ENCODE results near the gene CRELD1. TPM values are rescaled to one million over a fixed set of nuclear protein-coding genes. Genes with fewer than 3 reads are reported as not detected.
A peak's percentile ranks its signal among the peaks of the same experiment; 100 is the strongest.

Gene CRELD1
- total RNA-seq, 2 donors from 2014 or later: 18.8 to 25.3 TPM

DNA sequence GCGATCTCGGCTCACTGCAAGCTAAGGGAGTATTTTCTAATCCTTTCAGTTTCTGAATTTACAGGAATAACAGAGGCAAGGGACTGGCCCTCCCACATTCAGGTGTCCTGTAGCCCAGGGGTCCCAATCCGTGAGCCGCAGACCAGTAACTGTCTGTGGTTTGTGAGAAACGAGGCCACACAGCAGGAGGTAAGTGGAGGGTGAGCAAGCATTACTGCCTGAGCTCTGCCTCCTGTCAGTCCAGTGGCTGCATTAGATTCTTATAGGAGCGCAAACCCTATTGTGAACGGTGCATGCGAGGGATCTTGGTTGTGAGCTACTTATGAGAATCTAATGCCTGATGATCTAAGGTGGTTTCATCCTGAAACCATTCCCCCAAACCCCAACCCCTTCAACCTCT, 21.8 kb upstream of the CRELD1 start:
- peaks cover 33% of the 10 kb centered on the region for H3K4me1 Mint-ChIP-seq (ENCODE audit: low read depth)
- no peak overlapping the region for H3K4me3 Mint-ChIP-seq
- H3K9me3 Mint-ChIP-seq: no peaks in the 10 kb centered on the region
- DNase-seq (no peak), ATAC-seq (replicated peaks in 1 of 2) (no peak)
- peaks cover 20% of the 10 kb centered on the region for H3K27me3 Mint-ChIP-seq (ENCODE audit: low read depth)
- peaks cover 0 to 2% of the 10 kb centered on the region in 2 donors for H3K36me3 Mint-ChIP-seq (ENCODE audit: insufficient read depth in 2 of 2)
- no peak overlapping the region for H3K27ac Mint-ChIP-seq

DNA sequence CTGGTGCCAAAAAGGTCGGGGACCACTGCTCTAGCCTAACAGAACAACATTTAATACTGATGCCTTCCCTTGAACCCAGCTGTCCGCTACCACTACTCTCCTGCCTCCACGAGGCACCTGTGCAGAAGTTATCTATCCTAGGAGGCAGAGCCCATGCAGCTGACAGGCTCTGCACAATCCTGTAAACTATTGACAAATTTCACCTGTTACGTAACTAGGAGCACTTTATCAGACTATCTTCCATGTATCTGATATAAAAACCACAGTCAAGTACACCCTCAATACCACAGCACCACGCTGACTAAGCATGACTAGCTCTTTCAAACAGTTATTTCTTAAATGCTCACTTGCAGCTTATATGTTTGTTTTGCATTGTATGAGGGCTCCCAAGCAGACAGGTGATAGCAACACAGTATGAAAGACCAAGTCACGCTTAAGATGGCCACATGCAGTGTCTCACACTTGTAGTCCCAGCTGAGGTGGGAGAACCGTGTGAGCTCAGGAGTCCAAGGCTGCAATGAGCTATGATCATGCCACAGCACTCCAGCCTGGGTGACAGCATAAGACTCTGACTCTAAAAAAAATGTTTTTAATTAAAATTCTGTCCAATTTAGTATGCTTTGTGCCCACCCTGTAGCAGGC, 21.2 kb upstream of the CRELD1 start:
- peak; percentile 12 to 31 for ATAC-seq (replicated peaks in 1 of 2)
- Mint-ChIP-seq H3K4me1 (ENCODE audit: low read depth) (peaks cover 35% of the 10 kb centered on the region), H3K9me3 (no peaks in the 10 kb centered on the region), H3K4me3 (peak overlapping the region in 1 of 2 donors; percentile 5), H3K27ac (no peak overlapping the region), H3K36me3 (ENCODE audit: insufficient read depth in 2 of 2) (peaks cover 0 to 2% of the 10 kb centered on the region in 2 donors), H3K27me3 (ENCODE audit: low read depth) (peaks cover 20% of the 10 kb centered on the region)
- no peak for DNase-seq

DNA sequence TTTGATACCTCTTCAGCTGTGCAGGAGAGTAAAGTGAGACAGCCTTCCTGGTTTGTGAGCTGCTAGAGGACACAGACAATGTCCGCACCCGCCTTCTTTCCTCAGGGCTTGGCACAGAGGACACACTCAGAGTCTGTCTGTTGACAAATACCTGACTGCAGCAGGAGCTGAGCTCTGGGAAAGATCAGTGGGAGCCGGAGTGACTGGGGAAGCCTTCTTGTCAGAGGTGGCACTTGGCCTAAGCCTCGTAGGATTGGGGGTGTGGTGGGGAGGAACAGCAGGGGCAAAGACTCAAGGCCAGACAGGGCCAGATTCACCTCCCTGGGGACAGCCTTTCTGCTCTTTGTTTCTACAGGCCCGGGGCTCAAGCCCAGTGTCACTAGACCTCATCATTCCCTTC, 20.0 kb upstream of the CRELD1 start:
- Mint-ChIP-seq H3K27ac (no peak overlapping the region), H3K9me3 (no peaks in the 10 kb centered on the region), H3K4me3 (no peak overlapping the region), H3K36me3 (ENCODE audit: insufficient read depth in 2 of 2) (peaks cover 0 to 2% of the 10 kb centered on the region in 2 donors), H3K27me3 (ENCODE audit: low read depth) (peaks cover 15% of the 10 kb centered on the region), H3K4me1 (ENCODE audit: low read depth) (peaks cover 35% of the 10 kb centered on the region)
- ATAC-seq (replicated peaks in 1 of 2) (no peak), DNase-seq (no peak)

DNA sequence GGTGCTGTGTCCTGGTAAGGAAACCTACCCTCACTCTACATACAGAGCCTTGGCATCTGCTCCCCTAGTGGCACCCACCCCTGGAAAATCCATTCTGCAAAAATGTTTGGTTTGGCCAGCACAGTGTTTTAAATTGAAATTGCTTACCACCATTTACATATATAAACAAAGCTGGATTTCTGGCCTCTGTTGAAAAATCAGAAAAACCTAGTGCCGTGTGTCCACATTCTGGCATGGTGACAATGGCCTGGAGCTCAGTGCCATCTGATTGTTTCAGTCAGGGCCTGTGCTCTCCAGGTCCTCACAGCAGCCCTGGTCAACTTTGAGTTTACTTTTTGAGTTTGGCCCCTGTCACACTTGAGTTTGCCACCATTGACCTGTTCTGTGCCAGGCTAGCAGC, 19.6 kb upstream of the CRELD1 start:
- H3K9me3 Mint-ChIP-seq: no peaks in the 10 kb centered on the region
- peaks cover 33% of the 10 kb centered on the region for H3K4me1 Mint-ChIP-seq (ENCODE audit: low read depth)
- no peak for ATAC-seq (replicated peaks in 1 of 2)
- H3K27ac Mint-ChIP-seq: no peak overlapping the region
- H3K4me3 Mint-ChIP-seq: no peak overlapping the region
- no peak for DNase-seq
- peaks cover 15% of the 10 kb centered on the region for H3K27me3 Mint-ChIP-seq (ENCODE audit: low read depth)
- H3K36me3 Mint-ChIP-seq (ENCODE audit: insufficient read depth in 2 of 2): peaks cover 0 to 2% of the 10 kb centered on the region in 2 donors

DNA sequence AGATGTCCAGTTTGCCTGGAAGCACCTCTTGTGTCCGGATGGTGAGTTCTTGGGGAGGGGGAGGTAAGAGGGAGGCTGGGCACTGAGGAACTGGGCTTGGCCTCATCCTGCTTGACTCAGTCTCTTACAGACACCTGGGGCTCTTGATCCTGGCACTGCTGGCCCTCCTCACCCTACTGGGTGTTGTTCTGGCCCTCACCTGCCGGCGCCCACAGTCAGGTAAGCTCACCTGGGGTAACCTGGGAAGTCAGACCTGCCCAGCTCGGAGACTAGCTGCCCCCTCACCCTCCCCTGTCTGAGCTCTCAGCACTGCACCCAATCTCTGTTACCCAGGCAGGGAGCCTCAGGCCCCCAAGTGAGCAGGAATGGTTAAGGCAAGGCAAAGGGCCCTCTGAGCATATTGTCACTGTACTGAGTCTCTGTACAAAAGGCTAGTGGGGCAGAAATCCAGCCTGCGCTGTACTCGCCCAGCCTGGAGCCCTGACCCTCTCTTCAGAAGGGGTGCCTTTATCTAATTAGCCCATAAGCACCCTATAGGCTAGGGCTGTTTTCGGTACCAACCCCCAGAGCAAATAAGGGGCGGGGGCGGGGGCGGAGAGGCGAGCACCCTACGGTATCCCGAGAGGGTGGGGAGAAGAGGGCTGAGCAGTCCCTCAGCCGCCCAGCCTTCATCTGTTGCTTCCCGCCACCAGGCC, 18.9 kb upstream of the CRELD1 start:
- Mint-ChIP-seq H3K27ac (no peak overlapping the region), H3K36me3 (ENCODE audit: insufficient read depth in 2 of 2) (peaks cover 0 to 2% of the 10 kb centered on the region in 2 donors), H3K4me1 (ENCODE audit: low read depth) (peaks cover 26% of the 10 kb centered on the region), H3K4me3 (peak overlapping the region; percentile 75 to 76), H3K9me3 (no peaks in the 10 kb centered on the region), H3K27me3 (ENCODE audit: low read depth) (peaks cover 15% of the 10 kb centered on the region)
- DNase-seq: no peak
- no peak for ATAC-seq (replicated peaks in 1 of 2)

DNA sequence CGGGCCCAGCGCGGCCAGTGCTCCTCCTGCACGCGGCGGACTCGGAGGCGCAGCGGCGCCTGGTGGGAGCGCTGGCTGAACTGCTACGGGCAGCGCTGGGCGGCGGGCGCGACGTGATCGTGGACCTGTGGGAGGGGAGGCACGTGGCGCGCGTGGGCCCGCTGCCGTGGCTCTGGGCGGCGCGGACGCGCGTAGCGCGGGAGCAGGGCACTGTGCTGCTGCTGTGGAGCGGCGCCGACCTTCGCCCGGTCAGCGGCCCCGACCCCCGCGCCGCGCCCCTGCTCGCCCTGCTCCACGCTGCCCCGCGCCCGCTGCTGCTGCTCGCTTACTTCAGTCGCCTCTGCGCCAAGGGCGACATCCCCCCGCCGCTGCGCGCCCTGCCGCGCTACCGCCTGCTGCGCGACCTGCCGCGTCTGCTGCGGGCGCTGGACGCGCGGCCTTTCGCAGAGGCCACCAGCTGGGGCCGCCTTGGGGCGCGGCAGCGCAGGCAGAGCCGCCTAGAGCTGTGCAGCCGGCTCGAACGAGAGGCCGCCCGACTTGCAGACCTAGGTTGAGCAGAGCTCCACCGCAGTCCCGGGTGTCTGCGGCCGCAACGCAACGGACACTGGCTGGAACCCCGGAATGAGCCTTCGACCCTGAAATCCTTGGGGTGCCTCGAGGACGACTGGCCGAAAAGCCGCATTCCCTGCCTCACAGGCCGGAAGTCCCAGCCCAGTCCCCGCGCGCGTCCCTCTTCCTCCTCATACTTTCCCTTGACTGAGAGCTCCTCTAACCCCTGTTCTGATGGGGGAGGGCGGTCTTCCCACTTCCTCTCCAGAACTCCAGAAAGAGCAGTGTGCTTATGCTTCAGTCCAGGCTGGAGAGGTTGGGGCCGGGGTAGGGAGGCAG, 18.1 kb upstream of the CRELD1 start:
- Mint-ChIP-seq H3K4me1 (ENCODE audit: low read depth) (peaks cover 23% of the 10 kb centered on the region), H3K27ac (no peak overlapping the region)

DNA sequence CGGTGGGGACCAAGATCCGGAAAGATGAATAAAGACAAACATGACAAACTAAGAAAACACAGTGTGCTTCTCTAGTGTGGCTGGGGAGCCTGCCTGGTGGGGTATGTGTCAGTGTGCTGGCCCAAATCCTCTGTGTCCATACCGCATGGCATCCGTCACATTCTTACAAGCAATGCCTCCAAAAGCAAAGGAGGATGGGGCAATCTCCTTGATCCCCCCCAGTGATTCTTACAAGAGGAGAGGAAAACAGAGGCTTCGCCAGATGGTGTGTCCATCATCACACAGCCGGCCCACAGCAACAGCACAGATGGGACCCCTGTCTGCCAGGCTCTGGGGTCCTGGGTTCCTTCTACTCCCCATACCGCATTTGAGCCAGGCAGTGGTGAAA, 17.3 kb upstream of the CRELD1 start:
- H3K9me3 Mint-ChIP-seq: no peaks in the 10 kb centered on the region
- H3K36me3 Mint-ChIP-seq (ENCODE audit: insufficient read depth in 2 of 2): peaks cover 0 to 2% of the 10 kb centered on the region in 2 donors
- H3K4me3 Mint-ChIP-seq: peak overlapping the region; percentile 69 to 76
- H3K4me1 Mint-ChIP-seq (ENCODE audit: low read depth): peaks cover 23% of the 10 kb centered on the region
- no peak overlapping the region for H3K27ac Mint-ChIP-seq
- no peak for ATAC-seq (replicated peaks in 1 of 2)
- H3K27me3 Mint-ChIP-seq (ENCODE audit: low read depth): peaks cover 12% of the 10 kb centered on the region
- no peak for DNase-seq

More for the DNA sequence above, 18.1 kb upstream of the CRELD1 start:
- H3K36me3 Mint-ChIP-seq (ENCODE audit: insufficient read depth in 2 of 2): peaks cover 0 to 2% of the 10 kb centered on the region in 2 donors
- no peaks in the 10 kb centered on the region for H3K9me3 Mint-ChIP-seq
- H3K27me3 Mint-ChIP-seq (ENCODE audit: low read depth): peaks cover 15% of the 10 kb centered on the region
- ATAC-seq (replicated peaks in 1 of 2) (peak; percentile 60 to 67), DNase-seq (peak; percentile 46 to 50)
- H3K4me3 Mint-ChIP-seq: peak overlapping the region; percentile 75 to 76

DNA sequence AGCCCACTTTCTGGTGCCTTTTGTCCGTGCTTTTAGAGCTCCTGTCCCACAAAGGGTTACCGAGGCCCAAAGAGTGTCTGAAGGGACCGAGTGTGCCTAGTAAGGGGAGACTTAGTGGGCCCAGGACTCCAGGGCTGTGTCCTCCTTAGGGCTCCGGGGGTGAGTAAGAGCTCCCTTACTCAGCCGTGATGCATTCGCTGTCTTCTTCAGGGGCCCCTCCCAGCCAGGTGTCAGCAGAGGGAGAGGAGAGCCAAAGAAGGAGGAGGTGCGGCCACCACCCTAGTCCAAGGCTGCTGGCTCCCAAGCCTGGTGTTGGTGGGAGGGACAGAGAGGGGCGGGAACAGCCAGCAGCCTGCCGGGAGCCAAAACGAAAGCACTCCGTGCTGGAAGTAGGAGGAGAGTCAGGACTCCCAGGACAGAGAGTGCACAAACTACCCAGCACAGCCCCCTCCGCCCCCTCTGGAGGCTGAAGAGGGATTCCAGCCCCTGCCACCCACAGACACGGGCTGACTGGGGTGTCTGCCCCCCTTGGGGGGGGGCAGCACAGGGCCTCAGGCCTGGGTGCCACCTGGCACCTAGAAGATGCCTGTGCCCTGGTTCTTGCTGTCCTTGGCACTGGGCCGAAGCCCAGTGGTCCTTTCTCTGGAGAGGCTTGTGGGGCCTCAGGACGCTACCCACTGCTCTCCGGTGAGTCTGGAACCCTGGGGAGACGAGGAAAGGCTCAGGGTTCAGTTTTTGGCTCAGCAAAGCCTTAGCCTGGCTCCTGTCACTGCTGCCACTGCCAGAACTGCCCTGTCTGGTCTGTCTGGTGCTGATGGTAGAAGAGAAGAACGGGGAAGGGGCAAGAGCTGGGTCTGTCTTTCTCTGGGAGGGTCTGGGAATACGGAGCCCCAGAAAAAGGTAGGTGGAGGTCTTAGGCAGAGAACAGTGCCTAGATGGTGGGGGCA, 16.6 kb upstream of the CRELD1 start, which contains the start of gene IL17RC:
IL17RC (plus strand) TSS at position 365 of the 947 bp plus-strand sequence; CDS start at position 583, 218 bp downstream.
- Mint-ChIP-seq H3K9me3 (no peaks in the 10 kb centered on the region), H3K4me1 (ENCODE audit: low read depth) (peaks cover 22% of the 10 kb centered on the region), H3K4me3 (peak within 1 kb of the TSS; percentile 75 to 76), H3K36me3 (ENCODE audit: insufficient read depth in 2 of 2) (peaks cover 0 to 2% of the 10 kb centered on the region in 2 donors), H3K27ac (no peak within 1 kb of the TSS), H3K27me3 (ENCODE audit: low read depth) (peaks cover 5% of the 10 kb centered on the region)
- peak; percentile 38 to 61 for DNase-seq
- peak; percentile 68 to 74 for ATAC-seq (replicated peaks in 1 of 2)

DNA sequence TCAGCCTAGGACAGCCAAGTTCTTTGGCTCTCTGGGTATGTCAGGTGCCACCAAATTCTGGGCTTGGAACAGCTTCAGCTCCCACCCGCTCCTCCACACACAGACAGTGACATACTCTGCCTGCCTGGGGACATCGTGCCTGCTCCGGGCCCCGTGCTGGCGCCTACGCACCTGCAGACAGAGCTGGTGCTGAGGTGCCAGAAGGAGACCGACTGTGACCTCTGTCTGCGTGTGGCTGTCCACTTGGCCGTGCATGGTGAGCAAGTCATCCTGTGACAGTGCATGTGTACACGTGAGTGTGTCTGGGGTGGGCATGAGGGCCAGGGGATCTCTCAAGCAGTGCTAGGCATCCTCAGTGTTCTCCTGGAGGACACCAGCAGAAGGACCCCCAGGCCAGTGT, 15.8 kb upstream of the CRELD1 start:
- Mint-ChIP-seq H3K4me1 (ENCODE audit: low read depth) (peaks cover 14% of the 10 kb centered on the region), H3K9me3 (no peaks in the 10 kb centered on the region), H3K36me3 (ENCODE audit: insufficient read depth in 2 of 2) (no peaks in the 10 kb centered on the region), H3K27ac (no peak overlapping the region), H3K4me3 (peak overlapping the region in 1 of 2 donors; percentile 17), H3K27me3 (ENCODE audit: low read depth) (no peaks in the 10 kb centered on the region)
- no peak for ATAC-seq (replicated peaks in 1 of 2)
- no peak for DNase-seq

DNA sequence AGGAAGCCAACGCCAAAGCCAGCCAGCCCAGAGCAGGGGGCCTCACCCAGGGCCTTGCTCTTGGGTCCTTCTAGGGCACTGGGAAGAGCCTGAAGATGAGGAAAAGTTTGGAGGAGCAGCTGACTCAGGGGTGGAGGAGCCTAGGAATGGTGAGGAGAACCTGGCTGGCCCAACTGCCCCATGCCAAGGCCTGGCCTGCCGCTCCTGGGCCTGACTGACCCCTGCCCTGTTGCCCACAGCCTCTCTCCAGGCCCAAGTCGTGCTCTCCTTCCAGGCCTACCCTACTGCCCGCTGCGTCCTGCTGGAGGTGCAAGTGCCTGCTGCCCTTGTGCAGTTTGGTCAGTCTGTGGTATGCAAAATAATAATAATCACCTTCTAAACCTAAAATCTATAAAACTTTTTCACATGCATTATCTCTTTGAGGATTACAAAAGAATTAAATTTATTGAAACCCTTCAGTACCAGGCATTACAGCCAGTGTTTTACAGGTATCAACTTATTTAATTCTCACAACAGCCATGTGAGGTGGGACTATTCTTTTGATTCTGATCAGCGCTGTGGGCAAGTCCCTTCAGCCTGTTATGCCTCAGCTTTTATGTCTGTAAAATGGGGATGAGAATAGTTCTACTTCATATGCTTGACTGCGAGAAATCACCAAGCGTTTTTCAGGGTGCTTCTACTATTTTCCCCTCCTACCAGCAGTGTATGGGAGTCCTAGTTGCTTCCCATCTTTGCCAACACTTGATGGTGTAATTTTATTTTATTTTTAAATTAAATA, 15.2 kb upstream of the CRELD1 start:
- Mint-ChIP-seq H3K4me3 (no peak overlapping the region), H3K9me3 (no peaks in the 10 kb centered on the region), H3K27me3 (ENCODE audit: low read depth) (no peaks in the 10 kb centered on the region), H3K36me3 (ENCODE audit: insufficient read depth in 2 of 2) (no peaks in the 10 kb centered on the region), H3K4me1 (ENCODE audit: low read depth) (peaks cover 13% of the 10 kb centered on the region), H3K27ac (no peak overlapping the region)
- ATAC-seq (replicated peaks in 1 of 2): no peak
- DNase-seq: no peak

DNA sequence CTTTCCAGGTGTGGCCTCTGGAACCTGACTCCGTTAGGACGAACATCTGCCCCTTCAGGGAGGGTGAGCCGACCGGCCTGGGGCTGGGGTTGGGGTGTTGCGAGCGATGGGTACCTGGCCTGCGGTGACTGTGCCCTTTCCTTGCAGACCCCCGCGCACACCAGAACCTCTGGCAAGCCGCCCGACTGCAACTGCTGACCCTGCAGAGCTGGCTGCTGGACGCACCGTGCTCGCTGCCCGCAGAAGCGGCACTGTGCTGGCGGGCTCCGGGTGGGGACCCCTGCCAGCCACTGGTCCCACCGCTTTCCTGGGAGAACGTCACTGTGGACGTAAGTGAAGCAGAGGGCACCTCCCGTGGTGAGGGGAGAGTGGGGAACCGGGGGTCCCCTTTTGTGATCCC, 5.5 kb upstream of the CRELD1 start:
- no peak overlapping the region for H3K27ac Mint-ChIP-seq
- peaks cover 8% of the 10 kb centered on the region for H3K27me3 Mint-ChIP-seq (ENCODE audit: low read depth)
- DNase-seq (no peak), ATAC-seq (replicated peaks in 1 of 2) (no peak)
- H3K36me3 Mint-ChIP-seq (ENCODE audit: insufficient read depth in 2 of 2): no peaks in the 10 kb centered on the region
- H3K9me3 Mint-ChIP-seq: no peaks in the 10 kb centered on the region
- H3K4me1 Mint-ChIP-seq (ENCODE audit: low read depth): peaks cover 12% of the 10 kb centered on the region
- H3K4me3 Mint-ChIP-seq: no peak overlapping the region

All from activated T-cell treated with anti-CD3 and anti-CD28 coated beads, Interleukin-2, amount 50 U/mL, for 72 hours (primary cell).